ENCODE measurements around the gene L1CAM. TPM values are rescaled to one million over a fixed set of nuclear protein-coding genes. Genes with fewer than 3 reads are reported as not detected.

The L1CAM gene
- total and polyA plus RNA-seq, 2 of the 8 experiments (the other 6 are each of a cell fraction or from before 2014, with no cell fraction given), result 11.0 to 43.0 TPM

DNA sequence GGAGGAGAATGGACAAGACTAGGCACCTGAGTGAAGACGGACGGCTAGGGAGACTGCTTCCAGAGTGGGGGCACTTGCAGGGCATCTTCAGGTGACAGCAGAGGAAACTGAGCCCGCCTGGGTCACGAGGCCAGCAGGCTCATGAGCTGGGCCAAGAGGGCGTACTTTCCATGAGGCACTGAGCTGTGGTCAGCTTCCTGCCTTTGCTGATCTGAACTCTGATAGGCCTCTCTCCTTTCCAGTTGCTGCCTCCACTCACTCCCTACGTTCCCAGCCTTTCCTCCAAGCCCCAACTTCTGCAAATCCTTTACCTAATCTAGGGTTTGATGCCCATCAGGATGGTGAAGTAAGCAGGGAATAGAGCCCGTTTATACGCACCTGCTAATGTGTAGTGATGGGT lies 1.4 kb upstream of the L1CAM start:
- no peaks in the 10 kb centered on the region; a peak in 1 of 4 replicates for H3K79me2 ChIP-seq (ENCODE audit: control insufficient read depth in 1 of 2, insufficient read depth in 2 of 2, low read length in 2 of 2)

More for the DNA sequence above, 1.4 kb upstream of the L1CAM start:
- Histone ChIP-seq H4K20me1 (replicated peaks in 1 of 2; ENCODE audit: control insufficient read depth in 1 of 2, insufficient read depth in 2 of 2, low read length in 2 of 2) (peaks cover 0 to 2% of the 10 kb centered on the region in 2 experiments), H3K14ac (ENCODE audit: insufficient read length) (no peak overlapping the region), H4K5ac (ENCODE audit: insufficient read length, low read depth, low read length) (no peak overlapping the region), H3K23ac (ENCODE audit: insufficient read length) (no peak overlapping the region), H2AFZ (ENCODE audit: low read length) (no peak overlapping the region), H3K56ac (replicated peaks; ENCODE audit: insufficient read length, low read depth, low read length) (no peak overlapping the region), H2BK5ac (ENCODE audit: low read depth, low read length) (no peak overlapping the region), H3K4me2 (ENCODE audit: insufficient read depth in 1 of 2, low read depth in 2 of 2, low read length in 2 of 2) (peak overlapping the region in 1 of 2 experiments; percentile 78; a peak in 3 of 4 replicates), H3K36me3 (ENCODE audit: control insufficient read depth in 2 of 4, insufficient read depth in 4 of 4, low read length in 3 of 4) (no peaks in the 10 kb centered on the region), H3K18ac (ENCODE audit: extremely low read depth, low read length) (peak overlapping the region; percentile 48), H3K27me3 (replicated peaks in 1 of 4; ENCODE audit: control insufficient read depth in 3 of 4, extremely low read depth in 1 of 4, insufficient read depth in 3 of 4, low read length in 3 of 4) (peaks cover 0 to 17% (median under 1%) of the 10 kb centered on the region in 4 experiments; a peak in 3 of 7 replicates), H3K9me3 (ENCODE audit: insufficient read depth in 2 of 2, low read depth in 1 of 2, low read length in 1 of 2) (no peaks in the 10 kb centered on the region), H3K4me3 (ENCODE audit: extremely low read depth in 1 of 4, insufficient read depth in 2 of 4, low read depth in 3 of 4, low read length in 4 of 4) (peak overlapping the region in 1 of 4 experiments; percentile 63; a peak in 1 of 8 replicates), H3K4me1 (replicated peaks in 1 of 4; ENCODE audit: control insufficient read depth in 3 of 4, insufficient read depth in 4 of 4, low read length in 3 of 4) (peaks cover 0 to 22% (median 14%) of the 10 kb centered on the region in 4 experiments; a peak in 6 of 7 replicates), H3K79me1 (ENCODE audit: low read depth, low read length) (no peaks in the 10 kb centered on the region), H2BK120ac (replicated peaks; ENCODE audit: low read depth, low read length) (no peak overlapping the region), H3K27ac (ENCODE audit: low read depth, low read length) (no peak overlapping the region), H3K9ac (replicated peaks in 1 of 4; ENCODE audit: extremely low read depth in 1 of 4, low read depth in 3 of 4, low read length in 3 of 4) (no peak overlapping the region), H2BK12ac (ENCODE audit: low read depth, low read length) (peak overlapping the region; percentile 27; the same call in 1 of the 2 replicates), H3K4ac (replicated peaks; ENCODE audit: insufficient read length, low read depth, low read length) (no peak overlapping the region), H2BK20ac (ENCODE audit: low read length) (no peak overlapping the region), H2AK5ac (ENCODE audit: low read depth, low read length) (0 out of 2 replicates have a peak overlapping the region, but pooled peaks have one; percentile 75), H2BK15ac (ENCODE audit: low read length) (no peak overlapping the region), H3K23me2 (ENCODE audit: low read depth, low read length) (peaks cover 8% of the 10 kb centered on the region; the same call in 1 of the 2 replicates), H4K8ac (ENCODE audit: extremely low read depth, insufficient read depth, low read length) (no peak overlapping the region), H4K91ac (replicated peaks; ENCODE audit: insufficient read length, low read length) (peak overlapping the region; percentile 3)
- 80% methylated on average over 3 of the region's 8 CpGs; no CpG with 5 or more reads in 1 of the 2 experiments for WGBS, 2 experiments (ENCODE audit: extremely low coverage in 1 of 2, insufficient coverage in 1 of 2, insufficient read length in 1 of 2, insufficient replicate concordance in 2 of 2, low coverage in 1 of 2, low lambda C conversion rate in 2 of 2, missing lambda C conversion rate in 1 of 2)
- peak; percentile 60 for FAIRE-seq
- CTCF ChIA-PET (ENCODE audit: partially characterized antibody), result interaction anchor here (0.6 to 1.9 kb wide), 9 partner anchors 12 to 69 kb away, joined by 3 to 9 read pairs (median 3); no protein-coding TSS in a partner anchor
- no peak for TF ChIP-seq ASH2L (IDR thresholded peaks at IDR 0.05; ENCODE audit: low read length)
- TF ChIP-seq BCL11A (IDR thresholded peaks at IDR 0.05; ENCODE audit: low read depth in 2 of 2, low read length in 2 of 2), result no peak
- TF ChIP-seq, protein P1, sequence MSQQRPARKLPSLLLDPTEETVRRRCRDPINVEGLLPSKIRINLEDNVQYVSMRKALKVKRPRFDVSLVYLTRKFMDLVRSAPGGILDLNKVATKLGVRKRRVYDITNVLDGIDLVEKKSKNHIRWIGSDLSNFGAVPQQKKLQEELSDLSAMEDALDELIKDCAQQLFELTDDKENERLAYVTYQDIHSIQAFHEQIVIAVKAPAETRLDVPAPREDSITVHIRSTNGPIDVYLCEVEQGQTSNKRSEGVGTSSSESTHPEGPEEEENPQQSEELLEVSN (IDR thresholded peaks at IDR 0.05), result no peak
- no peak for TF ChIP-seq HDAC6 (IDR thresholded peaks at IDR 0.05; ENCODE audit: low read depth, low read length)
- TF ChIP-seq POU5F1 (IDR thresholded peaks at IDR 0.05; ENCODE audit: low read depth, low read length), result no peak
- TF ChIP-seq EGR1 (IDR thresholded peaks at IDR 0.05; ENCODE audit: borderline replicate concordance, low read depth, low read length), result no peak
- TF ChIP-seq HDAC2 (IDR thresholded peaks at IDR 0.05; ENCODE audit: borderline replicate concordance in 1 of 2, low read depth in 2 of 2, low read length in 2 of 2), result no peak
- TF ChIP-seq BRCA1 (IDR thresholded peaks at IDR 0.05; ENCODE audit: low read depth, low read length), result no peak
- no peak for TF ChIP-seq NRF1 (IDR thresholded peaks at IDR 0.05; ENCODE audit: low read depth, low read length)
- no peak for TF ChIP-seq ZNF274 (IDR thresholded peaks at IDR 0.05; ENCODE audit: borderline replicate concordance, extremely low read depth, low read length)
- no peak for TF ChIP-seq RFX5 (IDR thresholded peaks at IDR 0.05; ENCODE audit: borderline replicate concordance, low read depth, low read length)
- TF ChIP-seq JUN (IDR thresholded peaks at IDR 0.05; ENCODE audit: low read depth, low read length), result no peak
- TF ChIP-seq POLR2A (IDR thresholded peaks at IDR 0.05; ENCODE audit: control extremely low read depth in 1 of 2, low read depth in 2 of 2, low read length in 2 of 2), result no peak
- POLR2A ChIA-PET (ENCODE audit: partially characterized antibody), result interaction anchor here (0.7 to 2.2 kb wide), 9 partner anchors 22 to 121 kb away, joined by 3 to 13 read pairs (median 3); partner anchors contain the start of gene ARHGAP4
- no peak for DNase-seq (ENCODE audit: low read depth in 1 of 2, low spot score in 2 of 2)
